Astrocyte (in vitro differentiated cells and primary cell): Measurements from ENCODE around the gene FAM124A.

Experiments used
- EZH2 ChIP-seq: IDR thresholded peaks from 2 replicates; pipeline ENCODE4 v1.6.1; 2012; ENCODE audit warnings: mild to moderate bottlenecking, low read length, inconsistent platforms; ENCODE audit not compliant: insufficient read depth
- TF ChIP-seq, protein P1 (sequence below): IDR thresholded peaks from 2 replicates; pipeline ENCODE4 v1.5.1; 2011; ENCODE audit warnings: low read depth, mild to moderate bottlenecking, inconsistent platforms, low read length, moderate library complexity; ENCODE audit not compliant: insufficient read depth

GRCh38 chr13:51191743-51192142 is 30.5 kb upstream of the FAM124A start:
- TF ChIP-seq, protein P1, sequence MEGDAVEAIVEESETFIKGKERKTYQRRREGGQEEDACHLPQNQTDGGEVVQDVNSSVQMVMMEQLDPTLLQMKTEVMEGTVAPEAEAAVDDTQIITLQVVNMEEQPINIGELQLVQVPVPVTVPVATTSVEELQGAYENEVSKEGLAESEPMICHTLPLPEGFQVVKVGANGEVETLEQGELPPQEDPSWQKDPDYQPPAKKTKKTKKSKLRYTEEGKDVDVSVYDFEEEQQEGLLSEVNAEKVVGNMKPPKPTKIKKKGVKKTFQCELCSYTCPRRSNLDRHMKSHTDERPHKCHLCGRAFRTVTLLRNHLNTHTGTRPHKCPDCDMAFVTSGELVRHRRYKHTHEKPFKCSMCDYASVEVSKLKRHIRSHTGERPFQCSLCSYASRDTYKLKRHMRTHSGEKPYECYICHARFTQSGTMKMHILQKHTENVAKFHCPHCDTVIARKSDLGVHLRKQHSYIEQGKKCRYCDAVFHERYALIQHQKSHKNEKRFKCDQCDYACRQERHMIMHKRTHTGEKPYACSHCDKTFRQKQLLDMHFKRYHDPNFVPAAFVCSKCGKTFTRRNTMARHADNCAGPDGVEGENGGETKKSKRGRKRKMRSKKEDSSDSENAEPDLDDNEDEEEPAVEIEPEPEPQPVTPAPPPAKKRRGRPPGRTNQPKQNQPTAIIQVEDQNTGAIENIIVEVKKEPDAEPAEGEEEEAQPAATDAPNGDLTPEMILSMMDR: no peak
- no peak for TF ChIP-seq EZH2
